Trophoblast cell (in vitro differentiated cells and primary cell): ENCODE measurements around the gene ATF7.

Experiments used
- DNase-seq, 2 donors: peaks; one replicate each; pipeline ENCODE4 v3.0.0-alpha.2; 2016
- H2AFZ ChIP-seq: 2 replicates; pipeline ENCODE4 v1.6.1; 2013; ENCODE audit warnings: low read length, moderate library complexity, mild to moderate bottlenecking; ENCODE audit not compliant: insufficient read depth, poor library complexity
- H2AK5ac ChIP-seq: 2 replicates; pipeline ENCODE4 v1.6.1; 2013; ENCODE audit warnings: mild to moderate bottlenecking, low read length
- H2BK120ac ChIP-seq: 2 replicates; pipeline ENCODE4 v1.6.1; 2013; ENCODE audit warnings: low read length, mild to moderate bottlenecking, moderate library complexity; ENCODE audit not compliant: insufficient read depth, poor library complexity
- H2BK12ac ChIP-seq: 2 replicates; pipeline ENCODE4 v1.6.1; 2013; ENCODE audit warnings: mild to moderate bottlenecking, low read length, moderate library complexity
- H2BK5ac ChIP-seq: 2 replicates; pipeline ENCODE4 v1.6.1; 2013; ENCODE audit warnings: low read length, low read depth, moderate library complexity, mild to moderate bottlenecking; ENCODE audit not compliant: poor library complexity
- H3K14ac ChIP-seq: 2 replicates; pipeline ENCODE4 v1.6.1; 2013; ENCODE audit warnings: mild to moderate bottlenecking, low read length
- H3K18ac ChIP-seq: 2 replicates; pipeline ENCODE4 v1.6.1; 2013; ENCODE audit warnings: mild to moderate bottlenecking, low read length
- H3K23ac ChIP-seq: 2 replicates; pipeline ENCODE4 v1.6.1; 2013; ENCODE audit warnings: low read length
- H3K27ac ChIP-seq: 2 replicates; pipeline ENCODE4 v1.5.1; 2013; ENCODE audit warnings: low read depth, mild to moderate bottlenecking, inconsistent platforms, low read length, moderate library complexity
- H3K27me3 ChIP-seq: 2 replicates; pipeline ENCODE4 v1.6.1; 2013; ENCODE audit warnings: inconsistent platforms, mild to moderate bottlenecking, low read length, moderate library complexity; ENCODE audit not compliant: insufficient read depth
- H3K36me3 ChIP-seq, 2 experiments: 1 replicate in 1 of 2; 2 replicates in 1 of 2; pipeline ENCODE4 v1.6.1; 2013; ENCODE audit warnings: low read length in 2 of 2, mild to moderate bottlenecking in 2 of 2, moderate library complexity in 1 of 2; ENCODE audit not compliant: insufficient read depth in 2 of 2, control insufficient read depth in 1 of 2
- H3K4ac ChIP-seq: 2 replicates; pipeline ENCODE4 v1.6.1; 2013; ENCODE audit warnings: low read depth, mild to moderate bottlenecking, low read length, moderate library complexity
- H3K4me1 ChIP-seq, 2 experiments: 1 replicate in 1 of 2; 2 replicates in 1 of 2; pipeline ENCODE4 v1.6.1; 2013; ENCODE audit warnings: low read length in 2 of 2, mild to moderate bottlenecking in 2 of 2, moderate library complexity in 1 of 2; ENCODE audit not compliant: insufficient read depth in 2 of 2, control insufficient read depth in 1 of 2
- H3K4me2 ChIP-seq: 2 replicates; pipeline ENCODE4 v1.6.1; 2013; ENCODE audit warnings: inconsistent platforms, mild to moderate bottlenecking, low read length, moderate library complexity
- H3K4me3 ChIP-seq: 2 replicates; pipeline ENCODE4 v1.5.1; 2013; ENCODE audit warnings: mild to moderate bottlenecking, low read depth, low read length, inconsistent platforms
- H3K79me1 ChIP-seq: one replicate; pipeline ENCODE4 v1.6.1; 2013; ENCODE audit warnings: low read length
- H3K79me2 ChIP-seq: 2 replicates; pipeline ENCODE4 v1.6.1; 2013; ENCODE audit warnings: low read length, mild to moderate bottlenecking; ENCODE audit not compliant: control insufficient read depth, insufficient read depth, poor library complexity
- H3K9ac ChIP-seq: 2 replicates; pipeline ENCODE4 v1.6.1; 2013; ENCODE audit warnings: mild to moderate bottlenecking, low read length
- H3K9me3 ChIP-seq: 2 replicates; pipeline ENCODE4 v1.6.1; 2013; ENCODE audit warnings: low read depth, mild to moderate bottlenecking, control low read depth, inconsistent platforms, low read length; ENCODE audit not compliant: insufficient read depth
- H4K12ac ChIP-seq: 2 replicates; pipeline ENCODE4 v1.6.1; 2013; ENCODE audit warnings: low read depth, mild to moderate bottlenecking, low read length, moderate library complexity
- H4K8ac ChIP-seq: 2 replicates; pipeline ENCODE4 v1.6.1; 2013; ENCODE audit warnings: low read depth, mild to moderate bottlenecking, low read length, moderate library complexity
- H4K91ac ChIP-seq: one replicate; pipeline ENCODE4 v1.6.1; 2013; ENCODE audit warnings: low read depth, mild to moderate bottlenecking, low read length, moderate library complexity
- WGBS: extraction: QIAGEN DNeasy Blood & Tissue Kit; methylation state at CpG from one replicate; pipeline ENCODE4 v1.1.7; 2013; ENCODE audit warnings: missing lambda C conversion rate; ENCODE audit not compliant: insufficient read length, insufficient coverage; ENCODE audit errors: extremely low coverage; 5-methylcytosine and 5-hydroxymethylcytosine counted together

The ATF7 gene

DNA sequence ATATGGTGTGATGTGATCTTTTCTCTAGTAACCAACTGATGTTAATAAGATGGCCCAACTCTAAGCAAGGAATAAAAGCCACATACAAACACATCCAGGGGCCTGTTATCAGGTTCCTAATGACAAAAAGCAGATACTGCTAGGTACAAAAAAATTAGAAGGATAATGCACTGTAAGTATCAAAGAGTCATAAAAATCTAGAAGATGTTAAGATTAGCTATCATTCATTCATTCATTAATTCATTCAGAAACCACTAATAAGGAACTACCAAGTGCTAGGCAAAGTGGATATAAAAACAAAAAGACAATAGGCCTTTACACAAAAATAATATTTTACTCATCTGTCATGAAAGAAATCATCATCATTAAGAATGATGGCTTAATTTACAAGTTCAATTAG lies 21.6 kb downstream of the ATF7 start:
- Histone ChIP-seq H3K4me3 (no peak overlapping the region), H3K9me3 (no peaks in the 10 kb centered on the region), H3K79me1 (no peaks in the 10 kb centered on the region), H3K79me2 (no peaks in the 10 kb centered on the region), H3K9ac (no peak overlapping the region), H4K91ac (no peak overlapping the region), H3K4me1 (no peaks in the 10 kb centered on the region), H2AK5ac (no peak overlapping the region), H2BK120ac (no peak overlapping the region), H3K27ac (no peak overlapping the region), H4K8ac (no peak overlapping the region), H3K23ac (no peak overlapping the region), H3K18ac (no peak overlapping the region), H2BK12ac (no peak overlapping the region), H3K4ac (no peak overlapping the region), H3K27me3 (no peaks in the 10 kb centered on the region), H3K14ac (no peak overlapping the region), H4K12ac (no peak overlapping the region), H3K36me3 (peaks cover 0 to 1% of the 10 kb centered on the region in 2 experiments), H2BK5ac (no peak overlapping the region), H2AFZ (no peak overlapping the region), H3K4me2 (no peak overlapping the region)
- no peak for DNase-seq

DNA sequence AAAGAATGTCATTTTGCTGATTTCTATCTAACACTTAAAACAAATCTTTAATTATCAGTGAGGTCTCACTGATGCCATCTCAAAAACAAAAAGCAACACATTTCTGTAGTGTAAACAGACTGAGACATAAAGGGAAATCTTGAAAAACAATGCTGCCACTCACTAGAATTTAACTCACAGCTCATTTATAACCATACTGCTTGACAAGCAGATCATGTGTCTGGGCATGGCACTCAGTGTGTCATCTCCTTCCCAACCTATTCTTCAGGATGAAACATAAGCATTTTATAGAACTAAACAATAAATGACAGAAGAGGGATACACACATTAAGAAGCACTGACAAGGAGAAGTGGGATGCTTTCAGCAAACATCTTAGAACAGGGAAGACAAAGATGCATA lies 22.4 kb downstream of the ATF7 start:
- H3K4ac ChIP-seq: no peak overlapping the region
- DNase-seq: no peak
- H4K12ac ChIP-seq: no peak overlapping the region
- no peak overlapping the region for H3K14ac ChIP-seq
- H3K27me3 ChIP-seq: no peaks in the 10 kb centered on the region
- no peak overlapping the region for H3K4me3 ChIP-seq
- H3K9ac ChIP-seq: no peak overlapping the region
- no peak overlapping the region for H4K91ac ChIP-seq
- H3K9me3 ChIP-seq: no peaks in the 10 kb centered on the region
- H3K4me1 ChIP-seq: no peaks in the 10 kb centered on the region
- no peak overlapping the region for H2AK5ac ChIP-seq
- H3K23ac ChIP-seq: no peak overlapping the region
- no peak overlapping the region for H2AFZ ChIP-seq
- H3K79me1 ChIP-seq: no peaks in the 10 kb centered on the region
- no peak overlapping the region for H3K27ac ChIP-seq
- H4K8ac ChIP-seq: no peak overlapping the region
- H3K4me2 ChIP-seq: no peak overlapping the region
- H3K79me2 ChIP-seq: no peaks in the 10 kb centered on the region
- no peak overlapping the region for H2BK5ac ChIP-seq
- no peak overlapping the region for H2BK12ac ChIP-seq
- no peak overlapping the region for H3K18ac ChIP-seq
- H3K36me3 ChIP-seq: no peaks in the 10 kb centered on the region
- no peak overlapping the region for H2BK120ac ChIP-seq

DNA sequence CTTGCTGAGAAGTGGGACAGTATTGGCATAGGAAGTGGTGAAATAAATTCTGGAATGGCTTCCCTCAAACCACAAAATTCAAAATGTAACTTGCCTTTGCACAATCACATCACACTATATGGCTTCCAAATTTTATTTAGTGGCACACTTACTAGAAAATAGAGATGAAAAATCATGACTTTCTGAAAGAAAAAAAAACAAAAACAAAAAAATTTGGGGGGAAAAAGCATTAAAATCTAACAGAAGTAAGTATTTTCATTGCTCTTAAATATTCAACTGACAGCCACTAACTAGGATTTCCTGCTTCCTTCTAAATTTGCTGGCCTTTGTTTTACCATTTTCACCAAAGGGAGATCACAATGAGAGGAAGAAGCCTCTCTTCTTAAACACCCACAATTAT lies 23.0 kb downstream of the ATF7 start:
- Histone ChIP-seq H3K9me3 (no peaks in the 10 kb centered on the region), H3K4ac (no peak overlapping the region), H3K27me3 (no peaks in the 10 kb centered on the region), H2AFZ (no peak overlapping the region), H2BK12ac (no peak overlapping the region), H3K79me1 (no peaks in the 10 kb centered on the region), H2BK120ac (no peak overlapping the region), H4K91ac (no peak overlapping the region), H3K14ac (no peak overlapping the region), H4K12ac (no peak overlapping the region), H3K79me2 (no peaks in the 10 kb centered on the region), H3K4me1 (no peaks in the 10 kb centered on the region), H3K27ac (no peak overlapping the region), H2AK5ac (no peak overlapping the region), H3K23ac (no peak overlapping the region), H3K4me3 (no peak overlapping the region), H4K8ac (no peak overlapping the region), H3K4me2 (no peak overlapping the region), H3K36me3 (no peaks in the 10 kb centered on the region), H3K18ac (no peak overlapping the region), H3K9ac (no peak overlapping the region), H2BK5ac (no peak overlapping the region)
- no peak for DNase-seq

DNA sequence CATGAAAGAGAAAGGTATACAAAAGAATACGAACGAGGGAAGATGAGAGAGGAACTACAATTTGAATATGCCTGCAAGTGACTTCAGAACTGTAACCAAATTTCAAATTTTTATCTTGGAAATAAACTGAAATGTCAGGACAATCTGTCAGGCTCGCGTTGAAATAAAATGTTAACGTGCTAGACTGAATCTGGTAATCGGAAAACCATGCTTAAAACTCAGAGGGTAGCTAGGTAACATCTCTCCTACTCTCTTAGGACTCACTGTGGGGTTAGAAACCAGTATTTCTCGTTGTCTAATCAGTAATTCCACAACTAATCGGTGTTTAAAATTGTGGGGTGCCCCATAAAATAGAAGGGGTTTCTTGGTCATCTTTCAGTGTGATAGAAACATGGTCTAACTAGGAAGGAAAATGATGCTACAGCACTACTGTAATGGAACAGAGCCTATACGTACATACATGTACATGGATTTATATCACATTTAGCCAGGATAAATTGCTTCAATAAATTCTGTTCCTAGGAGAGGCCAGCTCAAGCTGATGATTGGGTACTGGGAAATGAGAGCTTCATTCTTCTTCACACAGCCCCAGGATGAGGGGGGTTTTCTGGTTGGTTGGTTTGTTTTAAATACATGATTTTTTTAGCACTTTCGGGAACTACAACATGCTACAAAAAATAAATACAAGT lies 23.9 kb downstream of the ATF7 start:
- Histone ChIP-seq H3K27me3 (no peaks in the 10 kb centered on the region), H2AFZ (no peak overlapping the region), H3K4me1 (no peaks in the 10 kb centered on the region), H3K79me1 (no peaks in the 10 kb centered on the region), H3K4ac (no peak overlapping the region), H4K12ac (no peak overlapping the region), H4K8ac (no peak overlapping the region), H3K4me2 (no peak overlapping the region), H2BK120ac (no peak overlapping the region), H3K4me3 (no peak overlapping the region), H3K9ac (no peak overlapping the region), H3K14ac (no peak overlapping the region), H2AK5ac (no peak overlapping the region), H3K36me3 (no peaks in the 10 kb centered on the region), H3K27ac (no peak overlapping the region), H4K91ac (no peak overlapping the region), H2BK12ac (no peak overlapping the region), H3K79me2 (no peaks in the 10 kb centered on the region), H3K9me3 (no peaks in the 10 kb centered on the region), H3K18ac (no peak overlapping the region), H3K23ac (no peak overlapping the region), H2BK5ac (no peak overlapping the region)
- no peak for DNase-seq
- WGBS: no CpG with 5 or more reads among the region's 10 CpGs
